ENCODE data around the gene PLCL1.

PLCL1 gene

DNA sequence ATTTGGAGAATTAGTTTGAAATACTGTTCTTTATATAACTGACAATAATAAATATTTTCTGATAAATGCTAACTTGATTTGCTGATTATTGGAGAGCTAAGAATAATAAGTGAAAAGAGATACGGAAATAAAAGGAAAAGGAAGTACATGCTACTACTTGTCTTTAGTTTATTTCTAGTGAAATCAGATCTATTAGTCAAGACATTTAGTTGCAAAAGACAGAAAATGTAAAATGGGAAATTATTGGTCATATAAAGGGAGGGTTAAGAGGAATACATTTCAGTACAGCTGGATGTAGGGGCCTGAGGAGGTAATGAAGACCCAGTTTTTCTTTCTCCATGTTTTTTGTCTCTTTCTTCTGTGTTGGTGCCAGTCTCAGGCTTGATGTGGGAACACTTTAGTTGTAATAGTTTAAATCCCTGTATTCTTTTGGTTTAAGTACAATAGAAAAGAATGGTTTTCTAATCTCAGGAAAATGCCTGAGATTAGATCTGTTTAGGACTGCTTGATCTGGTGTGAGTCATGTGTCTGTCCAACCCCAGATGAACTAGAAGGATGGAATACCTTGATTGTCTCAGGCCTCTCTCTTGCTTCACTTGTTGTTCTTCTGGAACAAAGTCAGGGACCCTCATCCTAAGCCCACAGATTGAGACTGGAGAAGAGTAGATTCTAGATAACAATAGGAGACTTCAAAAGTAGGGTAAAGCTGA lies 58.0 kb downstream of the PLCL1 start:
- no peaks in the 10 kb centered on the region for H3K9me3 ChIP-seq (replicated peaks; ENCODE audit: insufficient read depth, low read length)
- no peaks in the 10 kb centered on the region for H3K9me2 ChIP-seq (replicated peaks; ENCODE audit: insufficient read depth, low read length)
- no peaks in the 10 kb centered on the region for H3F3A ChIP-seq (ENCODE audit: insufficient read depth, low read length)
- H3K36me3 ChIP-seq (replicated peaks; ENCODE audit: insufficient read depth, low read length) = no peaks in the 10 kb centered on the region
- no peak overlapping the region for H3K4me3 ChIP-seq (ENCODE audit: low read length)
- no peak for DNase-seq
- no peaks in the 10 kb centered on the region for H3K79me2 ChIP-seq (ENCODE audit: low read length)
- H3K27me3 ChIP-seq (replicated peaks; ENCODE audit: insufficient read depth, low read length) = no peaks in the 10 kb centered on the region
- no peaks in the 10 kb centered on the region for H3K4me1 ChIP-seq (ENCODE audit: low read length)
- H2AFZ ChIP-seq (ENCODE audit: low read length) = no peak overlapping the region
- H3K27ac ChIP-seq (ENCODE audit: low read length) = no peak overlapping the region
- H4K20me1 ChIP-seq (ENCODE audit: insufficient read depth, low read length) = no peaks in the 10 kb centered on the region
- H3K4me2 ChIP-seq (ENCODE audit: low read depth, low read length) = no peak overlapping the region
- TF ChIP-seq, protein P1, sequence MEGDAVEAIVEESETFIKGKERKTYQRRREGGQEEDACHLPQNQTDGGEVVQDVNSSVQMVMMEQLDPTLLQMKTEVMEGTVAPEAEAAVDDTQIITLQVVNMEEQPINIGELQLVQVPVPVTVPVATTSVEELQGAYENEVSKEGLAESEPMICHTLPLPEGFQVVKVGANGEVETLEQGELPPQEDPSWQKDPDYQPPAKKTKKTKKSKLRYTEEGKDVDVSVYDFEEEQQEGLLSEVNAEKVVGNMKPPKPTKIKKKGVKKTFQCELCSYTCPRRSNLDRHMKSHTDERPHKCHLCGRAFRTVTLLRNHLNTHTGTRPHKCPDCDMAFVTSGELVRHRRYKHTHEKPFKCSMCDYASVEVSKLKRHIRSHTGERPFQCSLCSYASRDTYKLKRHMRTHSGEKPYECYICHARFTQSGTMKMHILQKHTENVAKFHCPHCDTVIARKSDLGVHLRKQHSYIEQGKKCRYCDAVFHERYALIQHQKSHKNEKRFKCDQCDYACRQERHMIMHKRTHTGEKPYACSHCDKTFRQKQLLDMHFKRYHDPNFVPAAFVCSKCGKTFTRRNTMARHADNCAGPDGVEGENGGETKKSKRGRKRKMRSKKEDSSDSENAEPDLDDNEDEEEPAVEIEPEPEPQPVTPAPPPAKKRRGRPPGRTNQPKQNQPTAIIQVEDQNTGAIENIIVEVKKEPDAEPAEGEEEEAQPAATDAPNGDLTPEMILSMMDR (IDR thresholded peaks at IDR 0.05; ENCODE audit: low read length) = no peak
- TF ChIP-seq EZH2 (optimal IDR thresholded peaks at IDR 0.05; ENCODE audit: low read depth, low read length) (no peak), EZH2phosphoT487 (IDR thresholded peaks at IDR 0.05; ENCODE audit: low read length) (no peak)
- H3K9ac ChIP-seq (ENCODE audit: low read length) = no peak overlapping the region

DNA sequence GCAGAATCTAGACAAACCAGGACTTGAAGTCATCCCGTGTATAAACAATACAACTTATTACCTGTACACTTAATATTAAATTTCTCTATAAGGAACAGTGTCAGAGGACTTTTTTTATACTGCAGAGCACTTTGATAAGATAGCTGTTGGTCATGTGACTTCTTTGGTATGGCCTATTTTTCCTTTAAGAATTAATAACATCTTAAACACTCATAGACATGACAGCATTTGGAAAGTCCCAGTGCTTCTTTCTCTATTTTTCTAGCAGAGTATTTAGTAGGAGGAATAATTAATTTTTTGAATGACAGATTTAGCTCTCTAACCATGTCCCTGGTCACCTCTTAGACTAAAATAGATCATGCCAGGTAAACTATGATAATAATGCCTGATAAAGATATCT lies 59.4 kb downstream of the PLCL1 start:
- Histone ChIP-seq H4K20me1 (ENCODE audit: insufficient read depth, low read length) (no peaks in the 10 kb centered on the region), H3K4me2 (ENCODE audit: low read depth, low read length) (no peak overlapping the region), H3K27me3 (replicated peaks; ENCODE audit: insufficient read depth, low read length) (no peaks in the 10 kb centered on the region), H2AFZ (ENCODE audit: low read length) (no peak overlapping the region), H3K4me1 (ENCODE audit: low read length) (no peaks in the 10 kb centered on the region), H3K9ac (ENCODE audit: low read length) (no peak overlapping the region), H3F3A (ENCODE audit: insufficient read depth, low read length) (no peaks in the 10 kb centered on the region), H3K36me3 (replicated peaks; ENCODE audit: insufficient read depth, low read length) (no peaks in the 10 kb centered on the region), H3K9me3 (replicated peaks; ENCODE audit: insufficient read depth, low read length) (no peaks in the 10 kb centered on the region), H3K79me2 (ENCODE audit: low read length) (no peaks in the 10 kb centered on the region), H3K9me2 (replicated peaks; ENCODE audit: insufficient read depth, low read length) (no peaks in the 10 kb centered on the region), H3K4me3 (ENCODE audit: low read length) (no peak overlapping the region), H3K27ac (ENCODE audit: low read length) (no peak overlapping the region)
- no peak for DNase-seq
- TF ChIP-seq, protein P1 (IDR thresholded peaks at IDR 0.05; ENCODE audit: low read length) = no peak
- TF ChIP-seq EZH2phosphoT487 (IDR thresholded peaks at IDR 0.05; ENCODE audit: low read length) (no peak), EZH2 (optimal IDR thresholded peaks at IDR 0.05; ENCODE audit: low read depth, low read length) (no peak)

DNA sequence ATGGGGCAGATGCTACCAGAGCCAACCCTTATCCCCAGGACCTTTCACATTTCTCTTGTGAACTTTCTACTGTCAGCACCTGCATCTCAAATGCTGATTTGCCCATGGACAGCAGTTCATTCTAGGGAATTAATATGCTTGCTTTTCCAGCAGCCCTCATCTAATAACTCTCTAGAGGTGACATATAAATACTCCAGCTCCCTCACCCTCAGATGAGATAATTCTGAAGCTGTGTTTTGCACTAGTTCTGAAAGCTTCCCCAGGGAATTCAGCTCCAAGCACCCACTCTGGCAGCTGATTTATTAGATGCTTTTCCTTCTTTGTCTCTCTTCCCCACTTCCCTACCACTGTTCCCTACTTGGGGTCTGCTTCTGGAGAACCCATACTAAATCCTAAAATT lies 62.1 kb downstream of the PLCL1 start:
- no peak overlapping the region for H3K4me3 ChIP-seq (ENCODE audit: low read length)
- no peak overlapping the region for H2AFZ ChIP-seq (ENCODE audit: low read length)
- no peaks in the 10 kb centered on the region for H4K20me1 ChIP-seq (ENCODE audit: insufficient read depth, low read length)
- no peak overlapping the region for H3K4me2 ChIP-seq (ENCODE audit: low read depth, low read length)
- no peak for TF ChIP-seq EZH2 (optimal IDR thresholded peaks at IDR 0.05; ENCODE audit: low read depth, low read length)
- TF ChIP-seq EZH2phosphoT487 (IDR thresholded peaks at IDR 0.05; ENCODE audit: low read length) = no peak
- TF ChIP-seq, protein P1 (IDR thresholded peaks at IDR 0.05; ENCODE audit: low read length) = no peak
- H3K9me3 ChIP-seq (replicated peaks; ENCODE audit: insufficient read depth, low read length) = no peaks in the 10 kb centered on the region
- no peaks in the 10 kb centered on the region for H3F3A ChIP-seq (ENCODE audit: insufficient read depth, low read length)
- H3K9me2 ChIP-seq (replicated peaks; ENCODE audit: insufficient read depth, low read length) = no peaks in the 10 kb centered on the region
- no peak overlapping the region for H3K9ac ChIP-seq (ENCODE audit: low read length)
- no peaks in the 10 kb centered on the region for H3K27me3 ChIP-seq (replicated peaks; ENCODE audit: insufficient read depth, low read length)
- no peaks in the 10 kb centered on the region for H3K4me1 ChIP-seq (ENCODE audit: low read length)
- no peak for DNase-seq
- no peak overlapping the region for H3K27ac ChIP-seq (ENCODE audit: low read length)
- no peaks in the 10 kb centered on the region for H3K79me2 ChIP-seq (ENCODE audit: low read length)
- H3K36me3 ChIP-seq (replicated peaks; ENCODE audit: insufficient read depth, low read length) = no peaks in the 10 kb centered on the region
